ENCODE data around the gene CAMK2N1. TPM values are rescaled to one million over a fixed set of nuclear protein-coding genes. Genes with fewer than 3 reads are reported as not detected.

Gene CAMK2N1
- total RNA-seq, 3 donors from 2014 or later, result 162 to 274 (median 163) TPM

DNA sequence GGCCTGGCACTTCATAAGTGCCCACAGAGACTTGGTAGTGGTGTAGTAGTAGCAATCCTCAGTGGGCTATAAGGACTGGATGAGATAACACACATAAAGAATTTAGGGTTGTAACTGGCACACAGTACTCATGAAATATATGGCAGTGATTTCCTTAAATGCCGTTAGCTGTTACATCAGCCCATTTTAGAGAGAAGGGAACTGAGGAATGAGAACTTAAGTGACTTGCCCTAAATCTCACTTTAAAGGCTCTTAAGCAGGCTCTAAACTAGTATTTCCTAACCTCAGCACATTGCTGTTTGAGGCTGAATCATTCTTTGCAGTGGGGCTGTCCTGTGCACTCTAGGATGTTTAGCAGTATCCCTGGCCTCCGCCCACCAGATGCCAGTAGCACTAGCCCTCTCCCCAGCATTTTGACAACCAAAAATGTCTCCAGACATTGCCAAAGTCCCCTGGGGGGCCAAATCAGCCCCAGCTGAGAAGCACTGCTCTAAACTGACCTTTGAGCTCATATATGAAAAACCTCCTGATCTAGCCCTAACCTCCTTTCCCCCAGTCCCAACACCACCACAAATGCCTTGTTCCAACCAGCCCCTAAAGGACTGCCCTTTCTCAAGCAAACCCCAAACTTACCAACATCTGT is 11.6 kb downstream of the CAMK2N1 start:
- DNase-seq (no peak), ATAC-seq (no peak)
- intact Hi-C loops (cut with DNase I, micrococcal nuclease), result no loop called here
- no peaks in the 10 kb centered on the region for H3K9me3 ChIP-seq
- H3K36me3 ChIP-seq (ENCODE audit: low read depth), result no peaks in the 10 kb centered on the region
- no peak for TF ChIP-seq CTCF (IDR thresholded peaks at IDR 0.05)
- no peak overlapping the region for H3K4me3 ChIP-seq
- peaks cover 33% of the 10 kb centered on the region for H3K4me1 ChIP-seq (ENCODE audit: low read depth)

DNA sequence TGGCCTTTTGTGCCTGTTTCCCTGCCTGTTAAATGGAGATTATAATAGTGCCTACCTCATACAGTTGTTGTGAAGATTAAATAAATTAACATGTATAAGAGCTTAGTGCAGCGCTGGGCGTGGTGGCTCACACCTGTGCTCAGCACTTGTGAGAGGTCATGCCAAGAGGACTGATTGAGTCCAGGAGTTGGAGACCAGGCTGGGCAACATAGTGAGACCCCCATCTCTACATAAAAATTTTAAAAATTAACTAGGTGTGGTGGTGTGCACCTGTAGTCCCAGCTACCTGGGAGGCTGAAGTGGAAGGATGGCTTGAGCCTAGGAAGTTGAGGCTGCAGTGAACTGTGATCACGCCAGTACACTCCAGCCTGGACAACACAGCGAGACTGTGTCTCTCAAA is 12.1 kb downstream of the CAMK2N1 start:
- no peaks in the 10 kb centered on the region for H3K9me3 ChIP-seq
- intact Hi-C loops (cut with DNase I, micrococcal nuclease), result no loop called here
- ATAC-seq, result no peak
- peaks cover 30% of the 10 kb centered on the region for H3K4me1 ChIP-seq (ENCODE audit: low read depth)
- no peak for TF ChIP-seq CTCF (IDR thresholded peaks at IDR 0.05)
- no peaks in the 10 kb centered on the region for H3K36me3 ChIP-seq (ENCODE audit: low read depth)
- DNase-seq, result peak in 2 of 3 donors; percentile 33 to 40
- no peak overlapping the region for H3K4me3 ChIP-seq

DNA sequence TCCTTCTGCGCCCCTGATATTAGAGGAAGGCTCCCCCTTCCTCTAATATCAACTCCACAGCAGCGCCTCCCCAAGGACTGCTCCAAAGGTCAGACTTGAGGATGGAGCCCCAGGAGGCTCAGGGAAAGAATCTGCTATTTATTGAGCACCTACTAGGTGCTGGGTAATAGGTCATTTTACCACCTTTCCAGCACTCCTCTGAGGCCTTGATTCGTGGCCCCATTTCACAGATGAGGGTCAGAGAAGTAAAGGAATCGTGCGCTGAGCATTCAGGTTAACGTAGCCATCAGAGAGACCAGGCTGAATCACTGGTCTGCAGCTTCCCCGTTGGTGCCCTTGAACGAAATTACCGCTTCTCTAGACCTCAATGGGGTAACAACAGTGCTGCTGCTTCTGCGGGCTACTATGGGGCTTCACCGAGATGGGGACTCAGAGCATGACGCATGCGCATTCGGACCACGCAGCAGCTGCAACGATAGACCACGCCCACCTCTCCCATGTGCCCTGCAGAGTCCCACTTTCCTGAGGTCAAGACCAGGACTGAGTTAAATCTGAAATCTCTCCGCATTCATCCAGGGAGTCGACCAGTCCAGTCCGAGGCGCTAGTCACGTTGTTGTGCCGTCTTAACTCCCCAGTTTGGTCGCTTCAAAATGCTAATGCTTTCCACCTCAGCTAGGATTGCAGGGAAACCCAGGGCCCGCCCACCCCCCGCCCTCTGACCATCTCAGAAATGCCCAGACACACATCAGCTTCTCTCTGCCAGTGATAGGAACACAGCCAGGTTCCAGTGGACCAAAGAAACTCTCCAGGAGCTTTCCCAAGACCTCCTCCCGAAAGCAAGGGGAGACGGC is 12.9 kb downstream of the CAMK2N1 start:
- Histone ChIP-seq H3K9me3 (no peaks in the 10 kb centered on the region), H3K4me1 (ENCODE audit: low read depth) (peaks cover 30% of the 10 kb centered on the region), H3K36me3 (ENCODE audit: low read depth) (no peaks in the 10 kb centered on the region), H3K4me3 (no peak overlapping the region)
- ATAC-seq (no peak), DNase-seq (peak; percentile 74 to 84 (median 80))
- no peak for TF ChIP-seq CTCF (IDR thresholded peaks at IDR 0.05)
- intact Hi-C loops (cut with DNase I, micrococcal nuclease), result no loop called here

DNA sequence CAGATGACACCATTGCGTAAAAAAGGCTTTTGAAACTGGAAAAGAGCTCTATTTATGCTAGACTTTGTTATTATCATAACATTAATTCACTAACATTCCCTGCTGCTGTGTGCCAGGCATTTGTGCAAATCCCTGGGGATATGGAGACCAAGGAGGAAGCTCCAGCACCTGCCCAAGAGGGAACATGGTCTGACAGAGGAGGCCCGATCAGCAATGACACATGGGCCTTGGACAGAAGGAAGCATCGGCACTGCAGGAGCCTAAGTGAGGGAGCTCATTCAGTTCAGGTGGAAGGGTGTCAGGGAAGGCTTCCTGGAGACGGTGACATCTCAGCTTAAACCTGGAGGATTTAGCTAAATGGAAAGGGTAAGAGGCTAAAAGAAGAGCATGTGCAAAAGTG is 13.9 kb downstream of the CAMK2N1 start:
- H3K4me1 ChIP-seq (ENCODE audit: low read depth), result peaks cover 21% of the 10 kb centered on the region

DNA sequence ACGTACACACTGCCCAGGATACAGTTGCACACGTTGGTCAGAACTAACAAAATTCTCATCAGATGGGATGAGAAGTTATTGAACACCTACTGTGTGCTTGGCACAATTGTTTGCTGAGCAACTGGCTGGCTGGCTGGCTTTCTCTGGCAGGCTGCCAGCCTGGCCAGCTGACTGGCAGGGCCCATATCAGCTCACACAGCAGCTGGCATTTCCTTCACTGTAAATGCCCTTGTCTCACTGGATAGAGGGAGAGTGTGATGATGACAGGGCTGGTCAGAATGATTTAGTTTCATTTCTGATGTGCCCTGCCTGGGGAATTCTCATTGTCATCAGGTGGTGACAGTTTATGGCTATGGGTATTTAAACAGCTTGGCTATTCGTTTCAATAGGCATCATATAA is 15.8 kb downstream of the CAMK2N1 start:
- ATAC-seq, result peak; percentile 91
- no peak for TF ChIP-seq CTCF (IDR thresholded peaks at IDR 0.05)
- intact Hi-C loops (cut with DNase I, micrococcal nuclease), result no loop called here

More for the DNA sequence above, 13.9 kb downstream of the CAMK2N1 start:
- Histone ChIP-seq H3K4me3 (no peak overlapping the region), H3K36me3 (ENCODE audit: low read depth) (no peaks in the 10 kb centered on the region), H3K9me3 (no peaks in the 10 kb centered on the region)
- no peak for ATAC-seq
- intact Hi-C loops (cut with DNase I, micrococcal nuclease), result no loop called here
- no peak for TF ChIP-seq CTCF (IDR thresholded peaks at IDR 0.05)
- DNase-seq, result no peak

More for the DNA sequence above, 15.8 kb downstream of the CAMK2N1 start:
- Histone ChIP-seq H3K36me3 (ENCODE audit: low read depth) (no peaks in the 10 kb centered on the region), H3K4me3 (no peak overlapping the region), H3K4me1 (ENCODE audit: low read depth) (peaks cover 11% of the 10 kb centered on the region), H3K9me3 (no peaks in the 10 kb centered on the region)
- peak in 2 of 3 donors; percentile 68 to 74 for DNase-seq

Measured in mucosa of descending colon (tissue), 3 donors.